T-helper 9 cell (primary cell): Measurements from ENCODE around the gene HES5.

ENCODE experiments used
- DNase-seq: peaks from one replicate; pipeline ENCODE4 v3.0.0-alpha.2; 2020

HES5 gene

DNA sequence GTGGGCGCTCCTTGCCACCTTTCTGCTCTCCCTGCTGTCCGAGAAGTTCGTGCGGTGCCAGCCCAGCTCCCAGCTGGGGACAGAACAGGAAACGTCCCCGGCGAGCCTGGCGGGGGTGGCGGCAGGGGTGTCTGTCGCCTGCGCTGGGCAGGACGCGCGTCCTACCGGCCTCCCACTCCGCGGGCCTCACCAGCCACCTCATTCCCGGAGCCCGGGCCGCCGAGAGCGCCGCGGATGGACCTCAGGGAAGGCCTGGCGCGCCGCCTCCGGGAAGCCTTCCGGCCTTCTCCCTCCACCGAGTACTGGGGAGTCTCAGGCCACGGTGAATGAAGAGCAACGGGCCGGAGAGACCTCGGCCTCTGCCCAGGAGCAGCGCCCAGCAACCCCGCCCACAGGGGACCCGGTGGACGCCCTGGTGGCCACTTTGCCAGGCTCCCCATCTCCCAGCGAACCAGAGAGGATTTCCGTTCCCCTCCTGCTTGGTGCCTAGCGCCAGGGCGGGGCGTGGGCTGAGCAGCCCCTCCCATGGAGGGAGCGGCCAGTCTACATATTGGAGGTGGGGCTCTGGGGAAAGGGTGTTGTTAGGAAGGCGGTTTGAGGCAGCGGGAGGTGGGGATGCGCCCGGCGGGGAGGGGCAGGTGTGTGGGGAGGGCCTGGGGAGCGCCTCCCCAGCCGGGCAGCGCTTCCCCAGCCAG is 16.6 kb upstream of the HES5 start:
- peak; percentile 76 for DNase-seq

GRCh38 chr1:2545754-2546514 is 15.9 kb upstream of the HES5 start:
- DNase-seq = peak; percentile 85

GRCh38 chr1:2544875-2545640 is 15.0 kb upstream of the HES5 start:
- no peak for DNase-seq

DNA sequence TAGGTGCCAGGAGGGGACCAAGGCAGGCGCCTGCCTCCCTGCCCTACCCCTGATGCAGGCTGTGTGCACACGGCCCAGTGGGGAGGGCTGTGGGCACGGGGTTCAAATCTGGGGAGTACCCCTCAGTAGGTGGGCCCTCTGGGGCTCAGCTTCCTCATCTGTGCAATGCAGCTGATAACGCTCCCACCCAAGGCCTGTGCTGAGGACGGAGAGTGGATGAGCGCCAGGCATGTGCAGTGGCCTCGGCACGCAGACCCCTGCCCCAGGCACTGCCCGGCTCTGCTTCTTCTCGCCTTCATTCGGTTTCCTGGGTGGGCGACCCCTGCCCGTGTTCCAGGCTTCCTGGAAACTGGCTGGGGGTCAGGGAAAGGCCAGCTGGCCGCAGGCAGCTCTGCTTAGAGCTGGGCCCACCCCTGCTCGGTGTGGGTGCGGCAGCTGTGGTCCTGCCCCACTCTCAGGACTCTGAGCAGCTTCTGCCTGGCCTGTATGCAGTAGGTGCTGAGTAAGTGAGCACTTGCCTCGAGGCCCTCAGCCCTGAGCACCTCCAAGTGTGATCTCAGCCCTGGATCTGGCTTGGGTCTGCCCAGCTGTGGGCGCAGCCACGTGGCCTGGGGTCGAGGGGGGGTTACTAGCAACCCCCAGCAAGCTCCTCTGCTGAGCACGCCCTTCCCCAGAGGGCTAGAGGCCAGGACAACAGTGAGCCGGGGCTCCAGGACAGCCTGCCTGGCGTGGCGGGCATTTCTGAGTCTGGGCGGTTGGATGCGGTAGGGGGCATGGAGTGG is 14.2 kb upstream of the HES5 start:
- no peak for DNase-seq

- DNase-seq = peak; percentile 33
Measured at GRCh38 chr1:2543543-2544092, 13.6 kb upstream of the HES5 start.

- DNase-seq = no peak
Measured at GRCh38 chr1:2542246-2542915, 12.3 kb upstream of the HES5 start.

- DNase-seq = no peak
Measured at GRCh38 chr1:2541619-2542245, 11.7 kb upstream of the HES5 start.

GRCh38 chr1:2540816-2541492 is 10.9 kb upstream of the HES5 start:
- DNase-seq = no peak

DNA sequence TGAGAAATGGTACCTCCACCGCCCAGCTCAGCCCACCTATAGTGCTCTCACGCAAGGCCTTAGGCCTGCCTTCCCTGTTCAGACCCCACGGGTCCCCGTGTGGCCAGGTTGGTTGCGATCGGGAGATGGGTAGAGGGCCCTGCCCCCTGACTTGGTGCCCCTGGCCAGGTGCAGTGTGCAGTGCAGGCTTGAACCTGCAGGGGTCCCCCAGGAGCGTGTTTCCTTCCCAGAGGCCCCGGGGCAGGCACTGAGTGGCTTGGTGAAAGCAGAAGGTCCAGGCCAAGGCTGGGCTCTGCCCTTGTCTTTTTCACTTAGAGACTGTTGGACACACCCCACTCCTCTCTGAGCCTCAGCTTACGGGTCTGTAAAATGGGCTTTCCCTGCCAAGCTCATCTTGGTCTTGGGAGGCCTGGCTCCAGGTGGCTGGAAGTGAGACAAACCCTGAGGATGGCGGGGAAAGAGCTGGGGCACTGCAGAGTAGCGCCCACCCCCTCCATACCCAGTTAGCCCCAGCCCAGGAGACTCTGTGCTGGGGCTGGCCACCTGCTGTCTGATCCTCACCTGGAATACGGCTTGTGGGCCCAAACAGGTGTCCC is 9.3 kb upstream of the HES5 start:
- DNase-seq = no peak

- DNase-seq = no peak
Measured at GRCh38 chr1:2538872-2539271, 8.8 kb upstream of the HES5 start.

DNA sequence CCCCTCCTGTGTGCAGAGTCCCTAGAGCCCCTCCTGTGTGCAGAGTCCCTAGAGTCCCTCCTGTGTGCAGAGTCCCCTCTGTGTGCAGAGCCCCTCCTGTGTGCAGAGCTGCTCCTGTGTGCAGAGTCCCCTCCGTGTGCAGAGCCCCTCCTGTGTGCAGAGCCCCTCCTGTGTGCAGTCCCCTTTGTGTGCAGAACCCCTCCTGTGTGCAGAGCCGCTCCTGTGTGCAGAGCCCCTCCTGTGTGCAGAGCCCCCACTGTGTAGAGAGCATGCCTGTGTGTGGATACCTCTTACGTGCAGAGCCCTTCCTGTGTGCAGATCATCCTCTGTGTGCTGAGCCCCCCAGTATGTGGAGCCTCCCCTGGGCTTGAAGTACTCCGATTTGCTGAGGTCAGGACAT is 8.3 kb upstream of the HES5 start:
- DNase-seq = no peak

DNA sequence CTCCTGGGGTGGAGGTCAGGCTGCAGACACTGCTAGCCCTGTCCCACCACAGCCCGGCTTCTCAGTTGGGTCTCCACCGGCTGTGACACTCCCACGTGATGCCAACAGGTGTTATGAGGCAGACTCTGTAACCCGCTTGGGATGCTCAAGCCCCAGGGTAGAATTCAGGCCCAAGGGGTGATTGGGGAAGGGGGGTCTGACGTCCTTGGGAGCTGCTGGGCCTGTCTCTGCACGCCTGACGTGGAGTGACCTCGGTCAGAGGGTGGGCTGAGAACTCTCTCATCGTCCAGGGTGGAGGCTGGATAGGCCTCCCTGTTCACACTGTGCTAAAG is 7.7 kb upstream of the HES5 start:
- no peak for DNase-seq

GRCh38 chr1:2535981-2536380 is 5.9 kb upstream of the HES5 start:
- no peak for DNase-seq

DNA sequence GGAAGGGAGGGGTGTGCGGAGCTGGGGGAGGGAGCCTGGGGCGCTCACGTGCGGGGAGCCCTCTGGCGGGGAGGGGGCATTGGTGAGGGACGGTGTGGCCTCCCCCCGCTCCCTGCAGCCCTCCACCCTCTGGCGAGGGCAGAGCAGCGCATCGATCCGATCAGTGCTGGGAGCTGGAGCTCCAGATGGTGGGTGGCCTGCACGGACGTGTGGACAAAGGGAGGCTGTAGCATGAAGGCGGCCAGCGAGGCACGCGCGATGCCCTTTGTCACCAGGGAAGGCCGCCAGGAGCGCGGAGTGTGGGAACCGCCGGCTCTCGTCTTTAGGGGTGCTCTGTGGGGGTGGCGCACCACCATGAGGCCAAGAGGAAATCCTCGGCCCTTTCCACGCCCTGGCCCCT is 5.4 kb upstream of the HES5 start:
- DNase-seq = no peak

DNA sequence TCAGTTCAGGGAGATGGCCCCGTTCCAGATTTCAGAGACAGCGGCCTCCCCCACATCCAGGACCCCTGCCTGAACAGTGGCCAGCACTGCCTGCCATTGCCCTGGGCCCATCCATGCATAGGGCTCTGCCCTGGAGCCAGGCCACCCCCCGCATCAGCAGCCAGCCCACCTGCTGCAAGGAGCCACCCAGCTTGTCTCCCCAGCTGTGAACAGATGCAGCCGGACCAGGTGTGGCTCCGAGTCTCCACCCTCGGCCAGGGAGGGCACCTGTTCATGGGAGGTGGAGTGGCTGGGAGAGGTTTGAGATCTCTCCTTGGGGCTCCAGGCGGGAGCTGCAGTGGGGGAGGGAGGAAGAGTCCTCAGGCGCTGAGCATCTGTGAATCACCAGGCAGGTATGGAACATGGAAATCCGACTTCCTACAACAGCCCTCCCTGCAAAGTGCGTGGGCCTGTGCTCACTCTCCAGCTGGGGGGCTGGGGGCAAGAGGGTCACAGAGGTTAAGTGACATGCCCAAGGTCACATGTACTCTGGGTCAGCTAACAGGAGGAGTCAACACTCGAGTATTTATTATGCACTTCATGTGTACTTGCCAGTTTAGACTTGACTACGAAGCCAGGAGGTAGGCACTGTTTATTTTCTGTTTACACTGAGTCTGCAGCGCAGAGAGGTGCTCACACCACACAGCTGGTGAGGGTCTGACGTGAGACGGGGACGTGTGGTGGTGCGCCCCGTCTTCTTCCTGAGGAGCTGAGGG is 4.8 kb upstream of the HES5 start:
- DNase-seq = no peak

GRCh38 chr1:2534315-2534686 is 4.2 kb upstream of the HES5 start:
- no peak for DNase-seq

DNA sequence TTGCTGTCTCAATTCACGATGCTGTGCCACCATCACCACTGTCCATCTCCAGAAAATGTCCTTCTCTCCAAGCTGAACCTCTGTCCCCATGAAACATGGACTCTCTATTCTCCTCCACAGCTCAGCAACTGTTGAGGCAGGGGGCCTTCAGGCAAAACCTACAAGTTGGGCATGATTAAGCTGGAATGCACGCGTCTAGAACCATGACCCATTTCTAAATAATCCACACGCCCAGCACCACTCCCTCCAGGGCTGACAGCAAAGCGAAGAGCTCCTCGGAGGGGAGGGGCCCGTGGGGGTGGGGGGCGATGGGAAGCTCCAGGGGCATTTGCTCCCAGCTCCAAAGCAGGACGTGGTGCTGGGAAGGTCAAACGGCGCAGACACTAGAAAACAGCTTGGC is 3.3 kb upstream of the HES5 start:
- no peak for DNase-seq

GRCh38 chr1:2532485-2533160 is 2.6 kb upstream of the HES5 start:
- DNase-seq = no peak
